ENCODE measurements around the gene SPEN. TPM values are rescaled to one million over a fixed set of nuclear protein-coding genes. Genes with fewer than 3 reads are reported as not detected.

Gene SPEN
- total and polyA plus RNA-seq, 2 of the 4 experiments (the other 2 are of a cell fraction): 7.6 to 15.8 TPM

DNA sequence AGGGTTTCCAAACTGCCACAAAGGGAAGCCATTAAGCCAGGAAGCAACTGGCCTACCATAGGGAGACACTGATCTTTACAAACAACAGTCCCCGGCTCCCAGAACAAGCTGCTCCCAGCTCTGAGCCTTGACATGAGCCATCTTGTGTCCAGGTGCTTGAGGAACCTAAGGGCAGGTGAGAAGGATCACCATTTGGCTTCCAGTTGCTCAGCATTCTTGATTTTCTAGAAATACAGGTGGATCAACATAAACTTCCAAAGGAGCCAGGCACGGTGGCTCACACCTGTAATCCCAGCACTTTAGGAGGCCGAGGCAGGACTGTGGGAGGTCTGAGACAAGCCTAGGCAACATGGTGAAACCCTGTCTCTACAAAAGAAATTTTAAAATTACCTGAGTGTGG, 106.8 kb downstream of the SPEN start:
- H3K27ac ChIP-seq (ENCODE audit: insufficient read depth, low read length): peak overlapping the region; percentile 17; the same call in 1 of the 2 replicates

More for the DNA sequence above, 106.8 kb downstream of the SPEN start:
- no CpG with 5 or more reads among the region's 3 CpGs for WGBS, 2 experiments (ENCODE audit: extremely low coverage in 2 of 2, insufficient read length in 1 of 2)
- H2BK20ac ChIP-seq (ENCODE audit: low read depth, low read length): peak overlapping the region; percentile 64; the same call in 1 of the 2 replicates
- no peak overlapping the region for H3K4me2 ChIP-seq (ENCODE audit: low read depth, low read length)
- no peak overlapping the region for H3K4me3 ChIP-seq (ENCODE audit: insufficient read depth, low read depth, low read length)
- peak overlapping the region; percentile 98; the same call in 1 of the 2 replicates for H2BK120ac ChIP-seq (ENCODE audit: low read depth, low read length)
- POLR2A ChIA-PET (ENCODE audit: unreplicated experiment): no interaction called here
- BruUV-seq (replicated peaks): no TSS peak
- H3K18ac ChIP-seq (ENCODE audit: low read depth, low read length): peak overlapping the region; percentile 10; the same call in 1 of the 2 replicates
- no peak overlapping the region for H3K9ac ChIP-seq (ENCODE audit: low read depth, low read length)
- H2AK9ac ChIP-seq (replicated peaks; ENCODE audit: low read depth, low read length, poor library complexity): peak overlapping the region; percentile 70
- ATAC-seq (ENCODE audit: low read depth): no peak
- H4K91ac ChIP-seq (ENCODE audit: insufficient read depth, low read depth, low read length): peak overlapping the region; percentile 95
- peak overlapping the region; percentile 61; the same call in 1 of the 2 replicates for H3K23ac ChIP-seq (ENCODE audit: low read depth, low read length)
- peak overlapping the region; percentile 95 for H2BK5ac ChIP-seq (ENCODE audit: low read depth, low read length, poor library complexity, severe bottlenecking)
- intact Hi-C loops (cut with micrococcal nuclease): no loop called here
- H2BK15ac ChIP-seq (ENCODE audit: low read depth, low read length): peak overlapping the region; percentile 95; the same call in 2 of the 3 replicates
- H3K36me3 ChIP-seq (ENCODE audit: control insufficient read depth, insufficient read depth, low read length): peaks cover 5% of the 10 kb centered on the region; the same call in 1 of the 2 replicates
- in situ Hi-C loops (cut with MboI; ENCODE audit: low sequenced_read_pairs): no loop called here
- H3K79me1 ChIP-seq (ENCODE audit: low read depth in 1 of 2, low read length in 2 of 2): peaks cover 51 to 79% of the 10 kb centered on the region in 2 experiments
- H4K5ac ChIP-seq (ENCODE audit: low read depth, low read length): no peak overlapping the region; the same call in 1 of the 2 replicates
- peaks cover 52% of the 10 kb centered on the region for H3K4me1 ChIP-seq (ENCODE audit: control insufficient read depth, insufficient read depth, low read length)
- peak overlapping the region; percentile 28 to 91; a peak in 2 of 4 replicates for H4K8ac ChIP-seq (ENCODE audit: low read depth in 2 of 2, low read length in 2 of 2)
- dilution Hi-C loops (cut with HindIII; ENCODE audit: low sequenced_read_pairs, unreplicated experiment): no loop called here
- peaks cover 16% of the 10 kb centered on the region for H4K20me1 ChIP-seq (ENCODE audit: insufficient read depth, low read length)
- peaks cover 51% of the 10 kb centered on the region for H3K9me1 ChIP-seq (ENCODE audit: insufficient read depth, low read length)
- no peak overlapping the region for H2AFZ ChIP-seq (replicated peaks; ENCODE audit: low read length, poor library complexity)
- DNase-seq: no peak
- H3K9me3 ChIP-seq (ENCODE audit: control insufficient read depth, insufficient read depth, low read length): no peaks in the 10 kb centered on the region
- peak overlapping the region; percentile 95 for H3K14ac ChIP-seq (replicated peaks; ENCODE audit: low read depth, low read length)
- no peaks in the 10 kb centered on the region for H3K27me3 ChIP-seq (ENCODE audit: control insufficient read depth, insufficient read depth, low read length)
- peak overlapping the region; percentile 97 for H3K4ac ChIP-seq (ENCODE audit: low read depth, low read length)
- CTCF ChIA-PET: no interaction called here
- no peak overlapping the region for H3K56ac ChIP-seq (ENCODE audit: extremely low read depth, insufficient read depth, low read length)
- H2AK5ac ChIP-seq (ENCODE audit: low read depth, low read length): peak overlapping the region; percentile 97
- no peak for TF ChIP-seq MAFK (IDR thresholded peaks at IDR 0.05; ENCODE audit: low read depth, low read length)
- no peak for TF ChIP-seq RCOR1 (IDR thresholded peaks at IDR 0.05; ENCODE audit: insufficient replicate concordance, low read length)
- TF ChIP-seq FOS (IDR thresholded peaks at IDR 0.05; ENCODE audit: low read depth, low read length): no peak
- TF ChIP-seq POLR2A (IDR thresholded peaks at IDR 0.05; ENCODE audit: low read depth, low read length): no peak
- no peak for TF ChIP-seq SMC3 (IDR thresholded peaks at IDR 0.05; ENCODE audit: low read depth, low read length)
- TF ChIP-seq CHD1 (IDR thresholded peaks at IDR 0.05; ENCODE audit: low read depth, low read length): no peak
- no peak for TF ChIP-seq MAZ (IDR thresholded peaks at IDR 0.05; ENCODE audit: borderline replicate concordance, low read depth, low read length)
- TF ChIP-seq, protein P1, sequence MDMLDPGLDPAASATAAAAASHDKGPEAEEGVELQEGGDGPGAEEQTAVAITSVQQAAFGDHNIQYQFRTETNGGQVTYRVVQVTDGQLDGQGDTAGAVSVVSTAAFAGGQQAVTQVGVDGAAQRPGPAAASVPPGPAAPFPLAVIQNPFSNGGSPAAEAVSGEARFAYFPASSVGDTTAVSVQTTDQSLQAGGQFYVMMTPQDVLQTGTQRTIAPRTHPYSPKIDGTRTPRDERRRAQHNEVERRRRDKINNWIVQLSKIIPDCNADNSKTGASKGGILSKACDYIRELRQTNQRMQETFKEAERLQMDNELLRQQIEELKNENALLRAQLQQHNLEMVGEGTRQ (IDR thresholded peaks at IDR 0.05; ENCODE audit: low read depth, low read length): no peak
- TF ChIP-seq BHLHE40 (IDR thresholded peaks at IDR 0.05; ENCODE audit: low read depth, low read length): no peak
- TF ChIP-seq, protein P2, sequence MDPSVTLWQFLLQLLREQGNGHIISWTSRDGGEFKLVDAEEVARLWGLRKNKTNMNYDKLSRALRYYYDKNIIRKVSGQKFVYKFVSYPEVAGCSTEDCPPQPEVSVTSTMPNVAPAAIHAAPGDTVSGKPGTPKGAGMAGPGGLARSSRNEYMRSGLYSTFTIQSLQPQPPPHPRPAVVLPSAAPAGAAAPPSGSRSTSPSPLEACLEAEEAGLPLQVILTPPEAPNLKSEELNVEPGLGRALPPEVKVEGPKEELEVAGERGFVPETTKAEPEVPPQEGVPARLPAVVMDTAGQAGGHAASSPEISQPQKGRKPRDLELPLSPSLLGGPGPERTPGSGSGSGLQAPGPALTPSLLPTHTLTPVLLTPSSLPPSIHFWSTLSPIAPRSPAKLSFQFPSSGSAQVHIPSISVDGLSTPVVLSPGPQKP (IDR thresholded peaks at IDR 0.05; ENCODE audit: borderline replicate concordance, low read depth, low read length): no peak
- TF ChIP-seq, protein P3, sequence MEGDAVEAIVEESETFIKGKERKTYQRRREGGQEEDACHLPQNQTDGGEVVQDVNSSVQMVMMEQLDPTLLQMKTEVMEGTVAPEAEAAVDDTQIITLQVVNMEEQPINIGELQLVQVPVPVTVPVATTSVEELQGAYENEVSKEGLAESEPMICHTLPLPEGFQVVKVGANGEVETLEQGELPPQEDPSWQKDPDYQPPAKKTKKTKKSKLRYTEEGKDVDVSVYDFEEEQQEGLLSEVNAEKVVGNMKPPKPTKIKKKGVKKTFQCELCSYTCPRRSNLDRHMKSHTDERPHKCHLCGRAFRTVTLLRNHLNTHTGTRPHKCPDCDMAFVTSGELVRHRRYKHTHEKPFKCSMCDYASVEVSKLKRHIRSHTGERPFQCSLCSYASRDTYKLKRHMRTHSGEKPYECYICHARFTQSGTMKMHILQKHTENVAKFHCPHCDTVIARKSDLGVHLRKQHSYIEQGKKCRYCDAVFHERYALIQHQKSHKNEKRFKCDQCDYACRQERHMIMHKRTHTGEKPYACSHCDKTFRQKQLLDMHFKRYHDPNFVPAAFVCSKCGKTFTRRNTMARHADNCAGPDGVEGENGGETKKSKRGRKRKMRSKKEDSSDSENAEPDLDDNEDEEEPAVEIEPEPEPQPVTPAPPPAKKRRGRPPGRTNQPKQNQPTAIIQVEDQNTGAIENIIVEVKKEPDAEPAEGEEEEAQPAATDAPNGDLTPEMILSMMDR (conservative IDR thresholded peaks at IDR 0.05; ENCODE audit: low read depth, low read length): no peak
